Muscle of back (tissue), 10 donors: ENCODE measurements around the gene IL16. TPM values are rescaled to one million over a fixed set of nuclear protein-coding genes. Genes with fewer than 3 reads are reported as not detected.

ENCODE experiments used
- polyA plus RNA-seq, 10 donors: library from polyadenylated mRNA; unstranded; fragments of 120-200 nt; gene quantifications; one replicate each; pipeline ENCODE4 v1.2.1, GENCODE V29; 2013; ENCODE audit not compliant: insufficient read length in 10 of 10

Gene IL16
- polyA plus RNA-seq, 10 donors, result 5.8 to 15.2 (median 8.1) TPM

Other genes with a start within 250 kb of the IL16 start
- 10 to 100 TPM; 18.2 to 25.8 (median 21.2) TPM for gene MESD, start 207.1 kb upstream of the IL16 start, polyA plus RNA-seq
- gene TLNRD1, start 196.0 kb upstream of the IL16 start, polyA plus RNA-seq, result 10 to 100 TPM; 10.1 to 17.7 (median 12.2) TPM
- 1 to 10 TPM in 1 of 10 donors, under 1 TPM in 8, not detected in 1; 0.27 to 1.3 (median 0.56) TPM for gene CFAP161, start 62.6 kb upstream of the IL16 start, polyA plus RNA-seq
- 1 to 10 TPM; 2.6 to 6.5 (median 4.4) TPM for gene STARD5, start 127.3 kb downstream of the IL16 start, polyA plus RNA-seq
- under 1 TPM in 9 of 10 donors, not detected in 1; 0.04 to 0.17 (median 0.07) TPM for gene TMC3, start 177.3 kb downstream of the IL16 start, polyA plus RNA-seq